Measurements from ENCODE around the gene BARHL2.

Gene BARHL2

DNA sequence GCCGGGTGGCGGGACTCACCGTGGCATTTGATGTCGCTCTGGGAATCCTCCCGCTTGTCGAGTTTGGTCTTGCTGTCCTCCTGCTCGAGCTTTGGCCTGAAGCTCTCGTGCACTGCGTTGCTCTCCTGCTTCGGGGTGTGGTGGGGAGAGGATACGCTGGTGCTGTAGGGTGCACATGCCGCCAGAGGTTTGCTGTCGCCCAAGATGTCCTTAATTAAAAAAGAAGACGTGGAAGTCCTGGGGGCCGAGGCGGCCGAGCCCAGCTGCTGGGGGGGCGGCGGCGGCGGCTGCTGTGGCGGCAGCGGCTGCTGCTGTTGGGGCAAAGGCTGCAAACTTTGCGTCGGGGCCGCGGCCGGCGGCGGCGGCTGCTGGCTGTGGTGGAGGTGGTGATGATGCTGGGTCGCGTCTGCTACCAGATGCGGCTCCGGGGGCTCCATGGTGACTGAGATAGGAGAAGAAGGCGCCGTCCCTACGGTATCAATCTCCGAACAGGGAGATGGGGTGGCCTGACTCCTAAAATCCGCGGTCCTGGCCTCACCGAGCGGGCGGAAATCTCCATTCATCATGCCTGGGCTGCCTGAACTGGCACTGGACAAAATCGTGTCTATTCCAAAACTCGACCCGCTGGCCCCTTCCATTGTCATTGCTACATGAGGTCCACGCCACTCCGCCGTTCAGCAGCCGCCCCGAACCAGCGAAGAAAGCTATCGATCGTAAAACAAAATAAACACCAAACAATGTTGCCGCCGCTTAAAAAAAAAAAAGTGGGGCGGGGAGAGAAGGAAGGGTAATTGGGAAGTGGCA lies at the start of gene BARHL2:
TSS of gene BARHL2 (minus strand) at position 751 of the 804 bp plus-strand sequence. CDS start at position 644, 107 bp downstream.
- Histone ChIP-seq H3K4me3 (ENCODE audit: low read length) (no peak within 1 kb of the TSS), H3K9me3 (ENCODE audit: control insufficient read depth, low read length) (no peaks in the 10 kb centered on the region), H3K9ac (ENCODE audit: low read length) (no peak within 1 kb of the TSS), H3K27me3 (ENCODE audit: control insufficient read depth, insufficient read depth, low read length) (peaks cover 90% of the 10 kb centered on the region), H3K4me1 (ENCODE audit: control insufficient read depth, insufficient read depth, low read length) (peaks cover 7% of the 10 kb centered on the region), H3K36me3 (ENCODE audit: control insufficient read depth, insufficient read depth, low read length) (no peaks in the 10 kb centered on the region)

DNA sequence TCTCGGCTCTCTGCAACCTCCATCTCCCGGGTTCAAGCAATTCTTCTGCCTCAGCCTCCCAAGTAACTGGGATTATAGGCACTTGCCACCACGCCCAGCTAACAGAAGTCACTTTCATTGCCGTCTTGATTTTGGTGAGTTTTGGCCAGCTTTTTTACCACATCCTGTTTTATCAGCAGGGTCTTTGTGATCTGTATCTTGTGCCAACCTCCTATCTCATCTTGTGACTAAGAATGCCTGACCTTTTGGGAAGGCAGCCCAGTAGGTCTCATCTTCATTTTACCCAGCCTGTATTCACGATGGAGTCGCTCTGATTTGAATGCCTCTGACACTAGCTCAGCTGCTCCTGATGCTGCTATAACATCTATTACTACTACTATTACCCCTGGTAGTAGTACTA lies 46.8 kb upstream of the BARHL2 start:
- H3K4me1 ChIP-seq (ENCODE audit: control insufficient read depth, insufficient read depth, low read length), result no peaks in the 10 kb centered on the region
- H3K27me3 ChIP-seq (ENCODE audit: control insufficient read depth, insufficient read depth, low read length), result peaks cover 10% of the 10 kb centered on the region
- no peak overlapping the region for H3K9ac ChIP-seq (ENCODE audit: low read length)
- H3K36me3 ChIP-seq (ENCODE audit: control insufficient read depth, insufficient read depth, low read length), result no peaks in the 10 kb centered on the region
- no peak overlapping the region for H3K4me3 ChIP-seq (ENCODE audit: low read length)
- H3K9me3 ChIP-seq (ENCODE audit: control insufficient read depth, low read length), result no peaks in the 10 kb centered on the region

DNA sequence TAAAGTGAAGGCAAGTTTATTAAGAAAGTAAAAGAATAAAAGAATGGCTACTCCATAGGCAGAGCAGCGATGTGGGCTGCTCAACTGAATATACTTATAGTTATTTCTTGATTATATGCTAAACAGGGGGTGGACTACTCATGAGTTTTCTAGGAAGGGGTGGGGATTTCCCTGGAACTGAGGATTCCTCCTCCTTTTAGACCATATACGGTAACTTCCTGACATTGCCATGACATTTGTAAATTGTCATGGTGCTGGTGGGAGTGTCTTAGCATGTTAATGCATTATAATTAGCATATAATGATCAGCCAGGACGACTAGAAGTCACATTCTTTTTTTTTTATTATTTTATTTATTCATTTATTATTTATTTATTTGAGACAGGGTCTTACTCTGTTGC lies 46.4 kb upstream of the BARHL2 start:
- no peaks in the 10 kb centered on the region for H3K9me3 ChIP-seq (ENCODE audit: control insufficient read depth, low read length)
- H3K4me3 ChIP-seq (ENCODE audit: low read length), result no peak overlapping the region
- no peaks in the 10 kb centered on the region for H3K4me1 ChIP-seq (ENCODE audit: control insufficient read depth, insufficient read depth, low read length)
- no peaks in the 10 kb centered on the region for H3K36me3 ChIP-seq (ENCODE audit: control insufficient read depth, insufficient read depth, low read length)
- H3K27me3 ChIP-seq (ENCODE audit: control insufficient read depth, insufficient read depth, low read length), result peaks cover 10% of the 10 kb centered on the region
- H3K9ac ChIP-seq (ENCODE audit: low read length), result no peak overlapping the region

DNA sequence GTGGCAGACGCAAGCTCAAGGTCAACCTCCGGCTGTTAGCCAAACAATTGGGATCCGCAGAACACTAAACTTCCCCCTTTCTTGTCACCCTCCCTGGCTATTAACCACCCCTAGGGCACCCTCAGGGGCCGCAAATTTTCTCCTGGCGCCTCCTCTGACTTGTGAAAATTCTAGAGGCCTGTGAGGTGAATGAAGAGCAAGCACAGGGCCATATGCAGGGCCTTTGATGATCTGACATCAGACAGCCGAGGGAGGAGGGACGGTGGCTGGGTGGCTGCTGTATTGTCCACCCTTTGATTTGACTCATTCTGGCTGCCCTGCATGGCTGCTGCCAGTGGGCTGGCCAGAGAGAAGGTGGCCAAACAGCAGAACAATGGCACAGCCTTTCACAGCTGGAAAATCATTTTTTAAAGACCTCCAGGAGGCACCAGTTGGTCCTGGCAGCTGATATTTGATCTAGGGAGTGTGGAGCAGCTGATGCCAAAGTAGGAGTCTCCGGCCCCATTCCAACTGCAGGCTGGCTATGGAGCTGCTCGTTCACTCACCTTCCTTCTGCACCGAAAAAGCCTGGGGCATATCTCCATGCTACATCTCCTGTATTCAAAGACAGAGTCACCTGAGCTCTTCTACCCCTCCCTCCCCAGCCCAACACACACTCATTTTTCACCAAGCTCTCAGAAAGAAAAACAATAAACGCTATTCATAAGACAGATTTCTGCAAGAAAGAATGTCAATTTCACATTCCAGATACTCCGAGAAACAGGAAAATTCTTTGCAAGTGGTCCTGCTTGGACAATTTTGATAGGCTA lies 44.9 kb upstream of the BARHL2 start:
- H3K4me1 ChIP-seq (ENCODE audit: control insufficient read depth, insufficient read depth, low read length), result no peaks in the 10 kb centered on the region
- no peaks in the 10 kb centered on the region for H3K9me3 ChIP-seq (ENCODE audit: control insufficient read depth, low read length)
- H3K4me3 ChIP-seq (ENCODE audit: low read length), result no peak overlapping the region
- H3K27me3 ChIP-seq (ENCODE audit: control insufficient read depth, insufficient read depth, low read length), result peaks cover 10% of the 10 kb centered on the region
- H3K9ac ChIP-seq (ENCODE audit: low read length), result no peak overlapping the region
- H3K36me3 ChIP-seq (ENCODE audit: control insufficient read depth, insufficient read depth, low read length), result no peaks in the 10 kb centered on the region

DNA sequence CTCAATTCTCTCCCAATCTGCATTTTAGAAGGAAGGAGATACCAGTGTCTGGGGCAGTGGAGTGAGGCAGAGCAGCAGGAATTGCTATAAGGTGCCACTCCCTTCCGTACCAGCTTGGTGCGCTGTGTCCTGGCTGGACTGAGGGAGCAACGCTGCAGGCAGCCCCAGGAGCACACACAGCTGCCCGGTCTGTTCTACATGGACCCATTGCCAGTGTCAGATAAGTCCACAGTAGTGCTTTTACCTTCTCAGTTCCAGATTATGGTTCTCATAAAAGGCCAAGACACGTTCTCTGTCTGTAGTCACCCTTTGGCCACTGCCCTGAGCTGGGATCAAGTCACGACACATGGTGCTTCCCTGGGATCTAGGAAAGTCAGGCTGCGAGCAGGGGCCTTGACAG lies 44.1 kb upstream of the BARHL2 start:
- H3K27me3 ChIP-seq (ENCODE audit: control insufficient read depth, insufficient read depth, low read length), result peaks cover 10% of the 10 kb centered on the region
- no peaks in the 10 kb centered on the region for H3K36me3 ChIP-seq (ENCODE audit: control insufficient read depth, insufficient read depth, low read length)
- no peaks in the 10 kb centered on the region for H3K4me1 ChIP-seq (ENCODE audit: control insufficient read depth, insufficient read depth, low read length)
- H3K9me3 ChIP-seq (ENCODE audit: control insufficient read depth, low read length), result no peaks in the 10 kb centered on the region
- H3K4me3 ChIP-seq (ENCODE audit: low read length), result no peak overlapping the region
- no peak overlapping the region for H3K9ac ChIP-seq (ENCODE audit: low read length)

DNA sequence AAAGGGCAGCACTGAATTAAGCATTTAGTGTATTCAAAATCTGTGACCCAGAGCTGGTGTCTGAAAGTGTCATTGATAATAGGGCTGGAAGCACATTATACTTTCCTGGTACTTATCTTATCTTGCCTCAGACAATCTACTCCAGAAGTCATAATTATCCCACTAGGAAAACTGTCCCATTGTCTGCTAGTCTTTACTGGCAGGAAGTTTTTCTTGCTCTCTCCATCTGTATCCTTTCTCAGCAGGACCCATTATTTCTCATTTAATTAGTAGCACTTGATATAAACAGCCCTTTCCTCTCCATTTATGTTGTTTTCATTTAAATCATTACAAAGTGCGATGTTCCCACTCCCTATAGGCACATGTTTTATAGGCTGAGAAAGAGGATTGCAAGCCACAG lies 36.5 kb upstream of the BARHL2 start:
- no peaks in the 10 kb centered on the region for H3K4me1 ChIP-seq (ENCODE audit: control insufficient read depth, insufficient read depth, low read length)
- H3K4me3 ChIP-seq (ENCODE audit: low read length), result no peak overlapping the region
- no peaks in the 10 kb centered on the region for H3K9me3 ChIP-seq (ENCODE audit: control insufficient read depth, low read length)
- H3K36me3 ChIP-seq (ENCODE audit: control insufficient read depth, insufficient read depth, low read length), result no peaks in the 10 kb centered on the region
- no peak overlapping the region for H3K9ac ChIP-seq (ENCODE audit: low read length)
- no peaks in the 10 kb centered on the region for H3K27me3 ChIP-seq (ENCODE audit: control insufficient read depth, insufficient read depth, low read length)

DNA sequence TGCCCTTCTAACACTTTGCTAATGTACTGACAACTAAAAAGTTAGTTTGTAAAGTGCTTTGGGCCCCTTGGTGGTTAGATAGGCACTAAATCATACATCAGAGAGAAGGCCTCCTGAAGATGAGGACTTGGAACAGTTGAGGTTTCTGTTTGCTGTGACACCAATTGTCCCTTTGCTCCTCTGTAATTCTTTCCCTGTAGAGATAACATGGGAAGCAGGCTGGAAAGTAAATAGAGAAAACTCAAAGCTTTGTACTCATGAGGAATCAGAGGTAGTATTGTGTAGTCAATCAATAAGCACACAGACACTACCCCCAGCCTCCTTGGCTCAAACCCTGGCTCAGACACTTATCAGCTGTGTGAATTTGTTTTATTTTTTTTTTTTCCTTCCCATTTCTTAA lies 31.6 kb upstream of the BARHL2 start:
- peaks cover 3% of the 10 kb centered on the region for H3K9me3 ChIP-seq (ENCODE audit: control insufficient read depth, low read length)
- H3K9ac ChIP-seq (ENCODE audit: low read length), result no peak overlapping the region

DNA sequence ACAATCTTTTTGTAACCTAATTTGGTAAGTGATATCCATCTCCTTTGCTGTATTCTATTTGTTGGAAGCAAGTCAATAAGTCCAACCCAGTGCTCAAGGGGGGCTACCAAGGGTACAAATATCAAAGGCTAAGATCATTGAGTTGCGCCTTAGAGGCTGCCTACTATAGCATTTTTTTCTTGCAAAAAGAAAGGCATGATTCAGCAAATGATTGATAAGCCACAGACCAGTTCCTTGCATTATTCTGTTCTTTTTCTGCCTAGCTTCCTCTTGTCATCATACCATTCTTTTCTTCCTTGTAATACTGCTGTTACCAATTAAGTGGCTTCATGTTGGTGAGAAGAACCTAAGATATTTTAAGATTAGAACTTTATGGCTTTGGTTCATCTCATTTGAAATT lies 29.8 kb upstream of the BARHL2 start:
- Histone ChIP-seq H3K4me1 (ENCODE audit: control insufficient read depth, insufficient read depth, low read length) (no peaks in the 10 kb centered on the region), H3K4me3 (ENCODE audit: low read length) (no peak overlapping the region), H3K36me3 (ENCODE audit: control insufficient read depth, insufficient read depth, low read length) (no peaks in the 10 kb centered on the region), H3K9me3 (ENCODE audit: control insufficient read depth, low read length) (peaks cover 3% of the 10 kb centered on the region), H3K27me3 (ENCODE audit: control insufficient read depth, insufficient read depth, low read length) (no peaks in the 10 kb centered on the region), H3K9ac (ENCODE audit: low read length) (no peak overlapping the region)

More for the DNA sequence above, 31.6 kb upstream of the BARHL2 start:
- Histone ChIP-seq H3K4me3 (ENCODE audit: low read length) (no peak overlapping the region), H3K27me3 (ENCODE audit: control insufficient read depth, insufficient read depth, low read length) (no peaks in the 10 kb centered on the region), H3K36me3 (ENCODE audit: control insufficient read depth, insufficient read depth, low read length) (no peaks in the 10 kb centered on the region), H3K4me1 (ENCODE audit: control insufficient read depth, insufficient read depth, low read length) (no peaks in the 10 kb centered on the region)

DNA sequence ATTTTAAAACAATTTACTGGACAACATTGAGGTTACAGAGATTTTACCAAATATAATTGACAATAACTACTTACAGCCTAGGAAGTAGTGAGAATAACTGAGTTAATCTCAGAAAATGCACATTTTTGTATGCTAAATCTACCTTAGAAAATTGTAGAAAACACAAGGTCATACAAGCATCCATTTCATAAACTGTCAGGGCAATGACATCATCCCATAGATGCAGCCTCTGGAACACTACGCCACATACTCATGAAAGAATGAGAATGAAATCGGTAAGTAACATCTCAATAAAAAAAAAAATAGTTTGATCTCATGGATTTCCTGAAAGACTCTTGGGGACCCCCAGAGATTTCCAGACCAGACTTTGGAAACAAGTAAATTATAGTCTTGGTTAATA lies 28.9 kb upstream of the BARHL2 start:
- no peak overlapping the region for H3K9ac ChIP-seq (ENCODE audit: low read length)
- no peaks in the 10 kb centered on the region for H3K4me1 ChIP-seq (ENCODE audit: control insufficient read depth, insufficient read depth, low read length)
- H3K9me3 ChIP-seq (ENCODE audit: control insufficient read depth, low read length), result peaks cover 3% of the 10 kb centered on the region
- H3K27me3 ChIP-seq (ENCODE audit: control insufficient read depth, insufficient read depth, low read length), result no peaks in the 10 kb centered on the region
- no peaks in the 10 kb centered on the region for H3K36me3 ChIP-seq (ENCODE audit: control insufficient read depth, insufficient read depth, low read length)
- no peak overlapping the region for H3K4me3 ChIP-seq (ENCODE audit: low read length)

DNA sequence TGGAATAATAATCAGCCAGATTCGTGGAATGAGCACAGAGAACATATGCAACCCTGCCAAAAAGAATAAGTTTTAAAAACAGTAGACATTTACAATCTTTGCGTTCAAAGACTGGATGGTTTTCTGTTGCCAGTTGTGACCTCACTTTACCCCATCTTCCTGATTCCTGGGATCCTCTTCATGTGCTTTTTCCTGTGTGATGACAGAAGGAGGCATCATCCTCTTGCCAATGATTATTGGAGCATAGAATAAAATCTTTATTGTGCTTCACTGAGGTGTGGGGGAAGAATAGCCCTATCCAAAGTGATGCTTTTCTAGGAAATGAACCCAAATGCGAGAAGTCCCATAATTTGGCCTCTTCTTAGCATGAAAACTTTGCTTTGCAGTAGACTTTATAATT lies 15.0 kb upstream of the BARHL2 start:
- Histone ChIP-seq H3K4me3 (ENCODE audit: low read length) (no peak overlapping the region), H3K27me3 (ENCODE audit: control insufficient read depth, insufficient read depth, low read length) (peaks cover 52% of the 10 kb centered on the region), H3K4me1 (ENCODE audit: control insufficient read depth, insufficient read depth, low read length) (no peaks in the 10 kb centered on the region), H3K9ac (ENCODE audit: low read length) (no peak overlapping the region), H3K9me3 (ENCODE audit: control insufficient read depth, low read length) (no peaks in the 10 kb centered on the region), H3K36me3 (ENCODE audit: control insufficient read depth, insufficient read depth, low read length) (no peaks in the 10 kb centered on the region)

DNA sequence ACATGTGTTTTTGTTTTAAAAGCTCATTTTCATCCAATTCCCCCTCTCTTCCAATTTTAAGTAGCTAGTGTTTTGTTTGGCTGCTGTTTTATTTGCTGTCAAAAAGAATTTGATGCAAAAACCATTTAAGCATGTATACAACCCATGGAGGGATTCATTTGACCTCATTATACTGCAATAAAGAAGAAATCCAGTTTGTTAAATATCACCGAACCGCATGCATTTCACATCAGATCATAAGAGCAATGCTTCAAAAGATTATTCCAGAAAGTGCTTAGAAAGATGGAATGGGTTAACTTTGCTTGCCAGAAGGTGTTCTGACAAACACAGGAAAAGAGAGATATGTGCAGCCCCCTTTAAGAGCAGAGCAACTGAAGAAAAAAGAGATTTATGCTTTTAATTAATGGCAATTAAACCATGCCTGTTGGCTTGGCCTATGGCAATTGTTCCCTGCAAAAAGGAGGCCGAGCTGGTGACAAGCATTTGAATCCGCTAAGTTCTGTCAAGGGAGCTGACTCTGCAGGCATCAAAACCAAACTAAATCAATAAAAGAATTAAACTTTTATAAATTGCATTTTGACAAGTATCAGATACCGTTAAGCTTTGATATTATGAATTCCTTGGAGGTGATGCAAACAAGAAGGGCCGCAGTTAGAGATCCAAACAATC lies 14.4 kb upstream of the BARHL2 start:
- H3K36me3 ChIP-seq (ENCODE audit: control insufficient read depth, insufficient read depth, low read length), result no peaks in the 10 kb centered on the region
- H3K27me3 ChIP-seq (ENCODE audit: control insufficient read depth, insufficient read depth, low read length), result peaks cover 58% of the 10 kb centered on the region
- no peaks in the 10 kb centered on the region for H3K9me3 ChIP-seq (ENCODE audit: control insufficient read depth, low read length)
- H3K9ac ChIP-seq (ENCODE audit: low read length), result no peak overlapping the region
- H3K4me1 ChIP-seq (ENCODE audit: control insufficient read depth, insufficient read depth, low read length), result no peaks in the 10 kb centered on the region
- no peak overlapping the region for H3K4me3 ChIP-seq (ENCODE audit: low read length)

Measured in mucosa of stomach (tissue), 1 donor.